HG03565 (cell line): ENCODE results near the gene DHRSX.
"Not testable (repeated sequence)": the region's sequence is repeated elsewhere in the genome, so short reads cannot be mapped to it uniquely, and the experiment has no call there.

Experiments
- ATAC-seq: cut with Tn5 transposase; IDR thresholded peaks from one replicate; pipeline ENCODE4 v1.9.1; 2021; ENCODE audit warnings: mild to moderate bottlenecking, moderate library complexity; ENCODE audit not compliant: unreplicated experiment

Gene DHRSX

GRCh38 chrX:2267890-2268289 lies 232.9 kb downstream of the DHRSX start:
- no peak for ATAC-seq

GRCh38 chrX:2266445-2267349 lies 234.1 kb downstream of the DHRSX start:
- no peak for ATAC-seq

- ATAC-seq = not testable (repeated sequence)
Observed at GRCh38 chrX:2265658-2266444, 234.9 kb downstream of the DHRSX start.

- ATAC-seq = no peak
Observed at GRCh38 chrX:2264179-2265030, 236.4 kb downstream of the DHRSX start.

GRCh38 chrX:2263203-2263602 lies 237.6 kb downstream of the DHRSX start:
- no peak for ATAC-seq

GRCh38 chrX:2262668-2263055 lies 238.1 kb downstream of the DHRSX start:
- ATAC-seq = no peak

GRCh38 chrX:2261831-2262667 lies 238.7 kb downstream of the DHRSX start:
- no peak for ATAC-seq

- ATAC-seq = no peak
Observed at GRCh38 chrX:2252331-2253065, 248.3 kb downstream of the DHRSX start.

- ATAC-seq = no peak
Observed at GRCh38 chrX:2251211-2251610, 249.6 kb downstream of the DHRSX start.

- no peak for ATAC-seq
Observed at GRCh38 chrX:2243913-2244460, 256.8 kb downstream of the DHRSX start.

- ATAC-seq = no peak
Observed at GRCh38 chrX:2242980-2243379, 257.8 kb downstream of the DHRSX start.

- no peak for ATAC-seq
Observed at GRCh38 chrX:2242326-2242725, 258.4 kb downstream of the DHRSX start.

GRCh38 chrX:2241496-2241895 lies 259.3 kb downstream of the DHRSX start:
- not testable (repeated sequence) for ATAC-seq

- not testable (repeated sequence) for ATAC-seq
Observed at GRCh38 chrX:2240761-2241160, 260.0 kb downstream of the DHRSX start.

GRCh38 chrX:2237976-2238375 lies 262.8 kb downstream of the DHRSX start:
- no peak for ATAC-seq

- ATAC-seq = no peak
Observed at GRCh38 chrX:2231570-2232192, 269.1 kb downstream of the DHRSX start.

- no peak for ATAC-seq
Observed at GRCh38 chrX:2230457-2230856, 270.3 kb downstream of the DHRSX start.

GRCh38 chrX:2228536-2228935 lies 272.2 kb downstream of the DHRSX start:
- no peak for ATAC-seq
